Hepatocyte (in vitro differentiated cells): Measurements from ENCODE around the gene EEPD1. TPM values are rescaled to one million over a fixed set of nuclear protein-coding genes. Genes with fewer than 3 reads are reported as not detected.

Experiments
- DNase-seq: peaks from one replicate; pipeline ENCODE4 v3.0.0-alpha.2; 2016; ENCODE audit warnings: low spot score
- H2AFZ ChIP-seq: fragments of 200-600 bp; sonication (generic); 2 replicates; pipeline ENCODE4 v1.6.0; 2016; ENCODE audit warnings: antibody characterized with exemption, mild to moderate bottlenecking
- H3K27ac ChIP-seq: fragments of 200-600 bp; sonication (generic); 2 replicates; pipeline ENCODE4 v1.5.1; 2016; ENCODE audit warnings: mild to moderate bottlenecking
- H3K27me3 ChIP-seq: fragments of 200-600 bp; sonication (generic); 2 replicates; pipeline ENCODE4 v1.6.1; 2016
- H3K36me3 ChIP-seq: fragments of 200-600 bp; sonication (generic); replicated peaks from 2 replicates; pipeline ENCODE4 v1.5.1; 2016; ENCODE audit warnings: low read depth; ENCODE audit not compliant: insufficient read depth
- H3K4me1 ChIP-seq: fragments of 200-600 bp; sonication (generic); 2 replicates; pipeline ENCODE4 v1.5.1; 2016; ENCODE audit warnings: mild to moderate bottlenecking, moderate library complexity; ENCODE audit not compliant: insufficient read depth
- H3K4me2 ChIP-seq: fragments of 200-600 bp; sonication (generic); 2 replicates; pipeline ENCODE4 v1.6.0; 2016
- H3K4me3 ChIP-seq: fragments of 200-600 bp; sonication (generic); 2 replicates; pipeline ENCODE4 v1.5.1; 2016; ENCODE audit warnings: mild to moderate bottlenecking
- H3K79me2 ChIP-seq: fragments of 200-600 bp; sonication (generic); 2 replicates; pipeline ENCODE4 v1.6.0; 2017; ENCODE audit warnings: mild to moderate bottlenecking
- H3K9me2 ChIP-seq: fragments of 200-600 bp; sonication (generic); replicated peaks from 2 replicates; pipeline ENCODE4 v1.6.0; 2017; ENCODE audit warnings: mild to moderate bottlenecking; ENCODE audit not compliant: insufficient read depth
- H3K9me3 ChIP-seq: fragments of 200-600 bp; sonication (generic); 2 replicates; pipeline ENCODE4 v1.5.1; 2016; ENCODE audit warnings: low read depth, mild to moderate bottlenecking
- H4K20me1 ChIP-seq: fragments of 200-600 bp; sonication (generic); 2 replicates; pipeline ENCODE4 v1.6.0; 2016; ENCODE audit warnings: mild to moderate bottlenecking; ENCODE audit not compliant: insufficient read depth, poor library complexity, severe bottlenecking
- EZH2 ChIP-seq: fragments of 200-600 bp; sonication (generic); IDR thresholded peaks from 2 replicates; pipeline ENCODE4 v1.6.1; 2016; ENCODE audit warnings: antibody characterized with exemption, mild to moderate bottlenecking, borderline replicate concordance
- EZH2phosphoT487 ChIP-seq: fragments of 200-600 bp; sonication (generic); IDR thresholded peaks from one replicate; pipeline ENCODE4 v1.6.1; 2018; ENCODE audit warnings: antibody characterized with exemption, mild to moderate bottlenecking, low read depth, moderate library complexity; ENCODE audit not compliant: unreplicated experiment, severe bottlenecking
- WGBS: methylation state at CpG from one replicate; pipeline ENCODE4 v1.1.6; 2016; ENCODE audit warnings: low lambda C conversion rate; ENCODE audit errors: missing lambda C conversion rate; 5-methylcytosine and 5-hydroxymethylcytosine counted together
- polyA plus RNA-seq: library from polyadenylated mRNA; unstranded; fragments of >200 nt; fragmentation: Nextera tagmentation; extraction: Ambion mirVana; gene quantifications from 2 replicates; pipeline ENCODE4 v1.2.1, GENCODE V29; 2016
- total RNA-seq: library from RNA; depleted of rRNA; stranded (reverse); fragments of >200 nt; gene quantifications from 2 replicates; pipeline ENCODE4 v1.2.3, GENCODE V29; 2014
- TF ChIP-seq, protein P1 (sequence below): fragments of 200-600 bp; sonication (generic); IDR thresholded peaks from 2 replicates; pipeline ENCODE4 v1.5.1; 2016; ENCODE audit warnings: antibody characterized with exemption, mild to moderate bottlenecking; ENCODE audit not compliant: poor library complexity

Gene EEPD1
- total and polyA plus RNA-seq, 2 experiments from 2014 or later: 7.7 to 14.2 TPM

DNA sequence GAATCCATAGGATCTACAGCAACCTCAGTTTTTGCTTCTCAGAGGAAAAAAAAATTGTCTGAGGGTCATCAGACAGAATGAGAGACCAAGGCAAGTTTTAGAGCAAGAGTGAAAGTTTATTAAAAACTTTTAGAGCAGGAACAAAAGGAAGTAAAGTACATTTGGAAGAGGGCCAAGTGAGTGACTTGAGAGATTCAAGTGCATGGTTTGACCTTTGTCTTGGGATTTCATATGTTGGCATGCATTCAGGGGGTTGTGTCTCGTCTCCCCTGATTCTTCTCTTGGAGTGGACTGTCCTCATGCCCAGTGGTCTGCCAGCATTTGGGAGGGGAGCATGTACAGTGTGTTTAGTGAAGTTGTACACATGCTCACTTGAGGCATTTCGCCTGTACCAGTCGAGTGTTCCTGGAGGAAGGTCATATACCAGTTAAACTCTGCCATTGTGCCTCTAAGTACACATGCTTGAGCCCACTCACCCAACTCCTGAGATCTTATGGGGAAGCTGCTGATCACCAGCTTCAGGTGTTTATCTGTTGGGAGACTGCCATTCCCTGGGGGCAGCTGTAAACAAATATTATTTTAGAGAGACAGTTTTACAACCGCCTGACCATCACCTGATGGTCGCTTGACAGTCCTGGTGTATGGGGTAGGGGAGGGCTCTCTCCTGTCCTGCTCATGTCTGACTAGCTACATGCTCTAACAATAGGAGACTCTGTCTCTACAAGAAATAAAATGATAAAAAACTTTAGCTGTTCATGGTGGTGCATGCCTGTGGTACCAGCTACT, 109.4 kb downstream of the EEPD1 start:
- no peak overlapping the region for H3K4me3 ChIP-seq
- no peaks in the 10 kb centered on the region for H3K9me2 ChIP-seq
- no peaks in the 10 kb centered on the region for H4K20me1 ChIP-seq
- H3K27me3 ChIP-seq: no peaks in the 10 kb centered on the region
- no peak for DNase-seq
- H3K27ac ChIP-seq: no peak overlapping the region
- no peaks in the 10 kb centered on the region for H3K9me3 ChIP-seq
- no peak overlapping the region for H3K4me2 ChIP-seq
- TF ChIP-seq, protein P1, sequence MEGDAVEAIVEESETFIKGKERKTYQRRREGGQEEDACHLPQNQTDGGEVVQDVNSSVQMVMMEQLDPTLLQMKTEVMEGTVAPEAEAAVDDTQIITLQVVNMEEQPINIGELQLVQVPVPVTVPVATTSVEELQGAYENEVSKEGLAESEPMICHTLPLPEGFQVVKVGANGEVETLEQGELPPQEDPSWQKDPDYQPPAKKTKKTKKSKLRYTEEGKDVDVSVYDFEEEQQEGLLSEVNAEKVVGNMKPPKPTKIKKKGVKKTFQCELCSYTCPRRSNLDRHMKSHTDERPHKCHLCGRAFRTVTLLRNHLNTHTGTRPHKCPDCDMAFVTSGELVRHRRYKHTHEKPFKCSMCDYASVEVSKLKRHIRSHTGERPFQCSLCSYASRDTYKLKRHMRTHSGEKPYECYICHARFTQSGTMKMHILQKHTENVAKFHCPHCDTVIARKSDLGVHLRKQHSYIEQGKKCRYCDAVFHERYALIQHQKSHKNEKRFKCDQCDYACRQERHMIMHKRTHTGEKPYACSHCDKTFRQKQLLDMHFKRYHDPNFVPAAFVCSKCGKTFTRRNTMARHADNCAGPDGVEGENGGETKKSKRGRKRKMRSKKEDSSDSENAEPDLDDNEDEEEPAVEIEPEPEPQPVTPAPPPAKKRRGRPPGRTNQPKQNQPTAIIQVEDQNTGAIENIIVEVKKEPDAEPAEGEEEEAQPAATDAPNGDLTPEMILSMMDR: no peak
- TF ChIP-seq EZH2phosphoT487: no peak
- no peak for TF ChIP-seq EZH2
- H3K4me1 ChIP-seq: peaks cover 35% of the 10 kb centered on the region
- WGBS: 84% methylated on average over 5 of the region's 5 CpGs
- no peak overlapping the region for H2AFZ ChIP-seq
- no peaks in the 10 kb centered on the region for H3K36me3 ChIP-seq
- H3K79me2 ChIP-seq: peaks cover 12% of the 10 kb centered on the region

GRCh38 chr7:36263095-36263484, 110.0 kb downstream of the EEPD1 start:
- peaks cover 32% of the 10 kb centered on the region for H3K4me1 ChIP-seq
- H3K4me3 ChIP-seq: no peak overlapping the region
- no peak overlapping the region for H3K27ac ChIP-seq
- H3K36me3 ChIP-seq: no peaks in the 10 kb centered on the region
- H4K20me1 ChIP-seq: no peaks in the 10 kb centered on the region
- peaks cover 10% of the 10 kb centered on the region for H3K79me2 ChIP-seq
- H3K9me3 ChIP-seq: no peaks in the 10 kb centered on the region
- no peak for DNase-seq
- 99% methylated on average over 5 of the region's 5 CpGs for WGBS
- H3K9me2 ChIP-seq: no peaks in the 10 kb centered on the region
- TF ChIP-seq, protein P1: no peak
- TF ChIP-seq EZH2phosphoT487: no peak
- TF ChIP-seq EZH2: no peak
- no peaks in the 10 kb centered on the region for H3K27me3 ChIP-seq
- no peak overlapping the region for H3K4me2 ChIP-seq
- H2AFZ ChIP-seq: no peak overlapping the region

- no peak for TF ChIP-seq EZH2phosphoT487
- TF ChIP-seq, protein P1: no peak
- TF ChIP-seq EZH2: no peak
- H3K4me2 ChIP-seq: no peak overlapping the region
- peaks cover 29% of the 10 kb centered on the region for H3K4me1 ChIP-seq
- H3K9me3 ChIP-seq: no peaks in the 10 kb centered on the region
- peaks cover 10% of the 10 kb centered on the region for H3K79me2 ChIP-seq
- H4K20me1 ChIP-seq: no peaks in the 10 kb centered on the region
- H2AFZ ChIP-seq: no peak overlapping the region
- H3K27me3 ChIP-seq: no peaks in the 10 kb centered on the region
- no peak overlapping the region for H3K4me3 ChIP-seq
- peak overlapping the region; percentile 64 for H3K27ac ChIP-seq
- 72% methylated on average over 7 of the region's 7 CpGs for WGBS
- no peaks in the 10 kb centered on the region for H3K36me3 ChIP-seq
- DNase-seq: no peak
- H3K9me2 ChIP-seq: no peaks in the 10 kb centered on the region
Observed at GRCh38 chr7:36264123-36264801, 111.2 kb downstream of the EEPD1 start.
